ENCODE results near the gene FPGS.

Gene FPGS

GRCh38 chr9:127790094-127790855 lies 12.4 kb upstream of the FPGS start:
- no peak for DNase-seq

GRCh38 chr9:127791085-127791484 lies 11.6 kb upstream of the FPGS start:
- DNase-seq = no peak

DNA sequence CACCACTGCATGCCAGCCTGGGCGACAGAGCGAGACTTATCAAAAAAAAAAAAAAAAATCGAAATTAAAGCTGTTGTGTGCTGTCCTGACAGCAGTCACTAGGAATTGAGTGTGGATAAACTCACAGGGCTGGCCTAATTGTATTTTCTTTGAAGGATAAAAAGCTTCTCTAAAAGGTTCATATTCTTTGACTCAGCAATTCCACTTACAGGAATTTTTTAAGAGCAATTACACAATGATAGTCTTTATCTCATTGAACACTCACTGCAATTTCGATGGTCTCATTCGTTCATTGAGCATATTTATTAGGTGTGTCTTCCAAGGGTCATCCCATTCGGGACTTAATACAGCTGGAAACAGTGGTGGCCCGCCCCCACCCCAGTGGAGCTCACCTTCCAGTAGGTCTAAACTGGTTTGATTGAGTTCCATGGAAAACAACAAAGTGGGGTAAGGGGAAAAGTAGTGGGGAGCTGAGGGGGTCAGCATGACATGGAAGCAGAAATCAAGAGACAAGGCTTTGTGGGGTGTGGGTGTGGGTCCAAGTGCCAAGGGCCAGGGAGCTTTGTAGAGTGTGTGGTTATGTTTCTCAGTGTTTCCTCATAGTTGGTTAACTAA lies 10.2 kb upstream of the FPGS start:
- DNase-seq = no peak

GRCh38 chr9:127793093-127793708 lies 9.5 kb upstream of the FPGS start:
- no peak for DNase-seq

DNA sequence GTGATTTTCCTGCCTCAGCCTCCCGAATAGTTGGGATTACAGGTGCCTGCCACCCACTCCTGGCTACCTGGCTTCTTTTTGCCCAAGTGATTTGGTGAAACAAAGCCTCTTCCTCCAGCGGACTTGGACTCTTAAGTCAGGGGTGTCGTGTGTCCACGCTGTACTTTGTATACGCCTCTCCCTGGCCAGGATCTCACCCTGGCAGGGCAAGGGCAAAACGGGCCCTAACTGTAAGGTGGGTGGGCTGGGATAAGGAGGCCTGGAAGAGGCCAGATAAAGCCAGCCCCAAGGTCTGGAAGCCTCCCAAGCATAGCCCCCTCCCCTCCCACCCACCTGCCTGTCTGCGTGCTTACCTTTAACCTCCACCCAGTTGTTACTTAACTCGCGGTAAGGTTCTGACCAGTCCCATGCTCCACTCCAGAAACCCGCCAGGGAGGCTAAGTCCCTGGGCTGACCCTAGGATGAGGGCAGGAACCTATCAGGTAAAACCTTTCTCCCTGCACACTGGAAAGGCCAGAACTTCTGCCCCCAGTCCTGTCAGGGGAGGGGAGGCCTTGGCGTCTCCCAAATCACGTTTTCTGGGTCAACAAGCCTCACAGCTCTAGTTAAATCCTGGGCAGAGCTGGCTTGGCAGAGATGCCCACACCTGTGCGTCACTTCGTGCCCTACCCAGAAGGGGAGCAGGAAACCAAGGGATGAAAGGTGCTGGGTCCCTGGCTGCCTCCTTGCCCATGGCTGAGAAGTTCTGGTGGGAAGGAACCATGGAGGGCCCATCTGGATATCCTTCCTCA lies 8.5 kb upstream of the FPGS start:
- DNase-seq = no peak

DNA sequence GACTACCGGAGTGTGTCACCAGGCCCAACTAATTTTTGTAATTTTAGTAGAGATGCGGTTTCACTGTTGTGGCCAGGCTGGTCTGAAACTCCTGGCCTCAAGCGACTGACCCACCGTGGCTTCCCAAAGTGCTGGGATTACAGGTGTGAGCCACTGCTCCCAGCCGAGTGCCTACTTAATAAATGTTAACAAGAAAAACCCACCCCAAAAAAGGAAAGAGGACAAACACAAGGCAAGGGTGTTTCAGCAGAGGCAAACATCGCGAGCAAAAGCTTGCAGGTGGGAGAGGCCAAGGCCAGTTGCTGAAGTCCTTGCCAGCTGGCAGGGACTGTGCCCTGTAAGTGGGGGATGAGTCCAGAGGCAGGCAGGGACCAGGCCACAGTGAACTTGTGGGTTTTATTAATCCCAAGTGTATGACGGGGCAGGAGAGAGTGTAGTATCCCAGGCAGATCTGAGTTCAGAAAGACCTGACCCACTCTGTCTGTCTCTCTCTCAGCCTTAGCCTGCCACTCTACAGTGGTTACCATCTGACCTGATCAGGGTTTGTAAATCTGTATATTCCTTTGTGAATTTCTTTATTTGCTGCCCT lies 6.4 kb upstream of the FPGS start:
- no peak for DNase-seq

DNA sequence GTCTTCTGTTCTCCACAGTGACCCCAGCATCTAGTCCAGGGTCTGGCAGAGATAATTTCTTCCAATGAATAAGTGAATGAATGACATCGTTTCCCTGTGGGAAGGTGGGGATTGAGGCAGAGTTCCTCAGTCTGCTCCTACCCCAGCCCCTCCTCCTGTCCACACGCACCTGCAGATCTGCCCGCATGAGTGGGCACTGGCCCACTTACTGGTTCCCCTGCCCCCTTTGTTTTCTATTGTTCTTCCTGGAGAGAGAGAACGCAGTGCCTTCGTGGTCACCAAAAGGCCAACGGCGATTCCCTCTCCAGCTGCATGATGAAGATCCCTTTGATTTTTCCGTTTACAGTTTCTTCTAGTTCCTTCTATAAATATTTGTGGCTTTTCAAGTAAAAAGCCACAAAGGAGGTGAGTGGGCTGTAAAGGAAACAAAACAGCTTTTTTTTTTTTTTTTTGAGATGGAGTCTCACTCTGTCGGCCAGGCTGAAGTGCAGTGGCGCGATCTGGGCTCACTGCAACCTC lies 5.8 kb upstream of the FPGS start:
- no peak for DNase-seq

DNA sequence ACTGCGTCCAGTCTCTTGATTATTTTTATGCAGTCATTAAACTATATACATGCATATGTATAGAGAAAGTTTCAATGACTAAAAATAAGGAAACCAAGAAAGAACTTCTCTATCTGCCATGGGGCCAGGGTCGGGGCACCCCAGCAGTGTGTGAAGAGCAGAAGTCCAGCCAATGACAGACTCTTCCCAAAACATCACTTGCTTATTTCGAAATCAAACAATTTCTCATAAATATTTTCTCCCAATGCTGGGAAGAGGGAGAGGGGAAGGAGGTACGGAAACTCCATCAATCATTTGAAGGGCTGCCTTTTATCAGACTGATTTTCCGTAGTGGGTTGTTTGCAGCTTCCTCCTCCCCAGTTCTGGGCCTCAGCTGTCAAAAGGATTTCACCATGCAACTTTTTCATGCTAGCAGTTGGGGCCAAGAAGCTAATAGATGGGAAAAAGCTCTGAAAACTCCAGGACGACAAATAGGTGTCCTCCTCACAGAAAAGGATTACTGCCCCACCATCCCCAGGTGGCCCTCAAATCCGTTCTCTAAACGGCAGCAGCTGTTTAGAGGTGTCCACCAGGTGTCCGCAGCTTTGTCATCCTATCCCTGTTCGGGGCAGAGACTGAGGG lies 617 bp upstream of the FPGS start:
- DNase-seq = no peak

DNA sequence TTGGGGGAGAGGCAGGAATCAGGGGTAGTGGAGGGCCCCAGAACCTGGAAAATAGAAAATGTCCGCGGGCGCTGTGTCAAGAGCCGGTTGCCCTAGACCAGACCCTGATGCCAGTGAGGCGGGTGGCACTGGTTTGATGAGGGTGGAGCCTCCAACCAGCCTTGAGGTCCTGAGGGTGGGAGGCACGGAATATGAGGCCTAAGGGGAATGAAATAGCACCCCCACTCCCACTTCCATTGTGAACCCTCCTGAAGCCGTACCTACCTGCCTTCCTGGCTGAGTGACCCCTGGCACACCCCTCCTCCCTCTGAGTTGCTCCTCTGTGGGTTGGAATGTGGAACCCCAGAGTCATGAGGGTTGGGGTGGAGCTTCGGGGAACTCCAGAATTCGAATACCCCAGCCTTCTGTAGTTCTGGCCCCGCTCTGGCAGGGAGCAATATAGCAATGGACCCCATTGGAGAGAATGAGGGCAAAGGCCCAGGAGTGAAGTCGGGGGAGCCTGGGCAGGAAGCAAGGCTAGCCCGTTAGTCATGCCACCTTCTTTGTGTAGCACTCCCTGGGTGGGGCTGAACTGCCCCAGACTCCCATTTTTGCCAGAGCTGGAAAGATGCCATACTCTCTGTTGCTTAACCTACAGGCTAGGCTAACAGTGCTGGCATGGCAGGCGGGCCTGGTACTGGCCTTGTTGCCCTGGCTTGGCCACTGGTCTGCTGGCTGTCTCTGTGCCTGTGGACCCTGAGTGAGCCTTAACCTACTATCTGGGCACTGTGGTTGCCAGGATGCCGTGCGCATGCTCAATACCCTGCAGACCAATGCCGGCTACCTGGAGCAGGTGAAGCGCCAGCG lies 1.0 kb downstream of the FPGS start:
- no peak for DNase-seq

DNA sequence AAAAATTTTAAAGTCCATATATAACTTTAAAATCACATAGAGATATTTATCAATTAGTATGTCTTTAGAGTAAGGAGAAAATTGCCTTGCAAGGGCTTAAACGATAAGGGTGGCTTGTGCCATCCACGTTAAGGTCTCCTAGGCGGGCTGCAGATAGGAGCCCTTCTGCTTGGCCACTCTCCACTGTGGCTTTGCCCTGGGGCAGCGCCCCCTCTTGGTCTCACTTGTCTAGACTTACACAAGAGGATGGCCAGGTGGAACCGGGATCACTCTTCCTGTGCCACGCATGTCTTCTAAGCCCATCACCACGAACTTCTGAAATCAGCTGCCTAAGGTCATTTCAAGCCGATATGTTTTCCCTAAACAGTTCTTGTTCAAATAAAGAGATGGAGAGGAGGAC lies 2.9 kb downstream of the FPGS start:
- no peak for DNase-seq

DNA sequence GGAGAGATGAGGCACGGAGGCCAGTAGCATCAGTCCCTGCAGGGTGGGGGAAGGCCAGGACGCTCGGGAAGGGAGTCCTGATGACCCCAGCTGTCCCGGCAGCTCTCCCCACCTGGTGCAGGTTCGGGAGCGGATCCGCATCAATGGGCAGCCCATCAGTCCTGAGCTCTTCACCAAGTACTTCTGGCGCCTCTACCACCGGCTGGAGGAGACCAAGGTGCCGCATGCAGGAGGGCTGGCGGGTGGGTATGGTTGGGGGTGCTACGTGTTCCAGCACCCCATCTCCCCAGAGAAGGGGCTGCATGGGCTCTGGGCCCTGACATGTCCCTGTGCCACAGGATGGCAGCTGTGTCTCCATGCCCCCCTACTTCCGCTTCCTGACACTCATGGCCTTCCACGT lies 4.2 kb downstream of the FPGS start:
- no peak for DNase-seq

DNA sequence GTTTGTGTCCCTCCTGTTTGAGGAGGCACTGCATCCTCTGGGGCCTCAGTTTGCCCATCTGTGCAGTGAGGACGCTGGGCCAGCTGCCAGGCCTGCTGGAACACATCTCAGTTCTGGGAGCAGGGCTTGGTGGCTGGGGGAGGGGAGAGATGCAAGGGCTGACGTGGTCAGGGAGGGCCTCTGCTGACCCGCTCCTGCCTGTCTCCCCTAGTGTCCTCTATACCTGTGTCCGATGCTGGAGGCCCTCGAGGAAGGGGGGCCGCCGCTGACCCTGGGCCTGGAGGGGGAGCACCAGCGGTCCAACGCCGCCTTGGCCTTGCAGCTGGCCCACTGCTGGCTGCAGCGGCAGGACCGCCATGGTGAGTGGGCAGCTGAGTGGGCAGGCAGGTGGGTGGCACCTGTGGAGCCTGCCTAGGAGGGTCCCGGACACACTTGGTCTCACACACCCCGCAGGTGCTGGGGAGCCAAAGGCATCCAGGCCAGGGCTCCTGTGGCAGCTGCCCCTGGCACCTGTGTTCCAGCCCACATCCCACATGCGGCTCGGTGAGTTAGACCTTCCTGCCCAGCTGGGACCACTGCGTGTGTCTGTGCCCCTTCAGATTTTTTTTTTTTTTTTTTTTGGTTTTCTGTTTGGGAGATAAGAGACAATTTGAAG lies 5.8 kb downstream of the FPGS start:
- DNase-seq = no peak

- DNase-seq = no peak
Observed at GRCh38 chr9:127809002-127809539, 6.4 kb downstream of the FPGS start.

DNA sequence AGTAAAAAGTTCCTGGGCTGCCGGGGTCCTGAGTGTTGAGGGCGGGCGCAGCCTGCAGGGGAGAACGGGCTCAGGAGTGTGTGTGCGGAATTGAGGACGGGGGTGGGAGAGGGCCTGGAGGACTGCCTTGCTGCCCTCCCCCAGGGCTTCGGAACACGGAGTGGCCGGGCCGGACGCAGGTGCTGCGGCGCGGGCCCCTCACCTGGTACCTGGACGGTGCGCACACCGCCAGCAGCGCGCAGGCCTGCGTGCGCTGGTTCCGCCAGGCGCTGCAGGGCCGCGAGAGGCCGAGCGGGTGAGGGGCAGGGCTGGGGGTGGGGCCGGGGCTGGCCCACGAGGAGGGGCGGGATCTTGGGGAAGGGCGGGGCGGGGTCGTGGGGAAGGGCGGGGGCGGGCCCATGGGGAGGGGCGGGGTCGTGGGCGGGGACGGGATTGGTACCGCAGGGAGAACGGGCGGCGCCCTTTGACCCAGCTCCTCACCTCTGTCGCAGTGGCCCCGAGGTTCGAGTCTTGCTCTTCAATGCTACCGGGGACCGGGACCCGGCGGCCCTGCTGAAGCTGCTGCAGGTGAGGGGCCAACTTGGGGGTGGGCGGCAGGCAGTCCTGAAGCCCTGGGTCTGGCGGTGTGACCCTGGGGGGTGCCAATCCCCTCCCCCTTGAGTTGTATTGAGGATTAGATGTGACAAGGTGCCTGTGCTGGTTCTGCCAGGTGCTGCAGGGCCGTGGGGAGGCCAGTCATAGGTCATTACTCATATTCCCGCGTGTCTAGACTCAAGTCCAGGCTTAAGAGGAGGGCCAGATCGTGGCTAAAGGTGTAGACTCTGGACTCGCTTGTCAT lies 7.1 kb downstream of the FPGS start:
- DNase-seq = no peak

DNA sequence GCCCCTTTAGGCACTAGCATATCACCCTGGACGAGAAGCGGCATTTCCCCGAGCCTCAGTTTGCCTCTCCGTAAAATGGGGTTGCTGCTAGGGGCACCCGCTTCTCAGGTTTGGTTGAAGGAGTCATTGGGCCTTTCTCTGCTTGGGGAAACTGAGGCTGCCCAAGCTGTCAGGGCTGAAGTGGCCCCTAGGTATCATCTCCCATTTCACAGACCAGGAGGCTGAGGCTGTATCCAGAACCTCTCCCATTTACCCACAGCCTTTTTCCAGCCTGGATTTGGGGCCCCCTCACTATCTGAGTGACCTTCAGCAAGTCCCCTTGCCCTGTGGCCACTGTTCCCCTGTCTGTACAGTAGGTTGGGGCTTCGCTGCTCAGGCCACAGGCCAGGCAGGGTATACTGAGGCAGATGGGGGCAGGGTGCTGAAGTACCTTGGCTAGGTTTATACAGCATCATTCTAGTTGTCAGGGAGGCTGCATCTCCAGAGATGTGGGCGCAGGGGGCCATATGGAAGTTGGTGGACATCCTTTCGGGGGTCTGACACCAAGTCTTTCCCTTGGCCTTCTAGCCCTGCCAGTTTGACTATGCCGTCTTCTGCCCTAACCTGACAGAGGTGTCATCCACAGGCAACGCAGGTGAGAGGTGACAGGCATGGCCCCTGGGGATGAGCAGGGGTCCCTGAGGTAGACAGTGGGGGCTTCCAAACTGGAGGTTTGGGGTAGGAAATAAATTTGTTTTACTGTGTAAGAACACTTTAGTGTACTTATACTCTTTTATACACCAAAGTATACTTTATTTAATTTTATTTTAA lies 7.9 kb downstream of the FPGS start:
- no peak for DNase-seq

DNA sequence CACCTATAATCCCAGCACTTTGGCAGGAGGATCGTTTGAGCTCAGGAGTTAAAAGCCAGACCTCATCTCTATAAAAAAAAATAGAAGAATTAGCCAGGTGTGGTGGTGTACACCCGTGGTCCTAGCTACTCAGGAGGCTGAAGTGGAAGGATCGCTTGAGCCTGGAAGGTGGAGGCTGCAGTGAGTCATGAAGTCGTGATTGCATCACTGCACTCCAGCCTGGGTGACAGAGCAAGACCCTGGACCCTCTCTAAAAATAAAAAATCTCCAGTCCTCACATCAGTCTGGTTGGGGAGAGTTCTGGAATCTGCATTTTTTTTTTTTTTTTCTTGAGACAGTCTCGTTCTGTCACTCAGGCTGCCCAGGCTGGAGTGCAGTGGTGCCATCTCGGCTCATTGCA lies 9.3 kb downstream of the FPGS start:
- DNase-seq = no peak

DNA sequence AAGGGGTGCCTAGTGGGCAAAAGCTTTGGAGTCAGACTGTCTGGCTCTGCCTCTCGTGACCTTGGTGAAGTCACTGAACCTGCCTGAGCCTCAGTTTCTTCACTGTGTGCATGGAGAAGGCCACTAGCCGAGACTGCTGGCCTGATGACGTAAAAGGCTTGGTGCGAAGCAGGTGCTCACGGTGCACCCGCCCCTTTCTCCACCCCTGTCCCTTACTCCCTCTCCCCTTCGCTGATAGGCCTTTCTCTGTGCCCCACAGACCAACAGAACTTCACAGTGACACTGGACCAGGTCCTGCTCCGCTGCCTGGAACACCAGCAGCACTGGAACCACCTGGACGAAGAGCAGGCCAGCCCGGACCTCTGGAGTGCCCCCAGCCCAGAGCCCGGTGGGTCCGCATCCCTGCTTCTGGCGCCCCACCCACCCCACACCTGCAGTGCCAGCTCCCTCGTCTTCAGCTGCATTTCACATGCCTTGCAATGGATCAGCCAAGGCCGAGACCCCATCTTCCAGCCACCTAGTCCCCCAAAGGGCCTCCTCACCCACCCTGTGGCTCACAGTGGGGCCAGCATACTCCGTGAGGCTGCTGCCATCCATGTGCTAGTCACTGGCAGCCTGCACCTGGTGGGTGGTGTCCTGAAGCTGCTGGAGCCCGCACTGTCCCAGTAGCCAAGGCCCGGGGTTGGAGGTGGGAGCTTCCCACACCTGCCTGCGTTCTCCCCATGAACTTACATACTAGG lies 10.4 kb downstream of the FPGS start:
- no peak for DNase-seq

GRCh38 chr9:127813686-127814226 lies 11.1 kb downstream of the FPGS start:
- no peak for DNase-seq
